IPS DF 19.7 (cell line): ENCODE measurements around the gene SAMD14.

ENCODE experiments used
- DNase-seq: peaks from one replicate; pipeline ENCODE4 v3.0.0-alpha.2; 2013; ENCODE audit warnings: low read depth, low spot score

SAMD14 gene

GRCh38 chr17:50097455-50097854, 32.5 kb downstream of the SAMD14 start:
- DNase-seq: no peak

- DNase-seq: no peak
Observed at GRCh38 chr17:50096758-50097157, 33.2 kb downstream of the SAMD14 start.

GRCh38 chr17:50096092-50096491, 33.9 kb downstream of the SAMD14 start:
- no peak for DNase-seq

GRCh38 chr17:50095626-50096037, 34.3 kb downstream of the SAMD14 start:
- no peak for DNase-seq

GRCh38 chr17:50094753-50095619, 35.0 kb downstream of the SAMD14 start, which contains the start of gene PDK2:
TSS of gene PDK2 (plus strand) at chr17:50095351. CDS start at chr17:50095436, 85 bp downstream.
- DNase-seq: peak; percentile 87

GRCh38 chr17:50094243-50094752, 35.7 kb downstream of the SAMD14 start:
- no peak for DNase-seq

GRCh38 chr17:50093807-50094206, 36.2 kb downstream of the SAMD14 start:
- no peak for DNase-seq

GRCh38 chr17:50093246-50093645, 36.7 kb downstream of the SAMD14 start:
- DNase-seq: no peak

- DNase-seq: no peak
Observed at GRCh38 chr17:50091918-50092285, 38.1 kb downstream of the SAMD14 start.

GRCh38 chr17:50090971-50091917, 38.7 kb downstream of the SAMD14 start:
- DNase-seq: no peak

- no peak for DNase-seq
Observed at GRCh38 chr17:50090071-50090470, 39.9 kb downstream of the SAMD14 start.

GRCh38 chr17:50088952-50089825, 40.8 kb downstream of the SAMD14 start:
- DNase-seq: no peak

- no peak for DNase-seq
Observed at GRCh38 chr17:50087912-50088405, 42.0 kb downstream of the SAMD14 start.

GRCh38 chr17:50087246-50087911, 42.6 kb downstream of the SAMD14 start:
- peak; percentile 47 for DNase-seq

GRCh38 chr17:50081757-50082156, 48.2 kb downstream of the SAMD14 start:
- no peak for DNase-seq

GRCh38 chr17:50080827-50081226, 49.1 kb downstream of the SAMD14 start:
- no peak for DNase-seq

GRCh38 chr17:50080096-50080480, 49.9 kb downstream of the SAMD14 start:
- DNase-seq: no peak

- DNase-seq: no peak
Observed at GRCh38 chr17:50079334-50080095, 50.4 kb downstream of the SAMD14 start.

GRCh38 chr17:50078430-50078829, 51.5 kb downstream of the SAMD14 start:
- DNase-seq: no peak
